Natural killer cell treated with Interleukin-12 subunit alpha and Interleukin-12 subunit beta and Interleukin-15 and Interleukin-18, amount 100 ng/mL, for 72 hours (primary cell): Measurements from ENCODE around the gene DPP10. TPM values are rescaled to one million over a fixed set of nuclear protein-coding genes. Genes with fewer than 3 reads are reported as not detected.
"Not testable (repeated sequence)": the region's sequence is repeated elsewhere in the genome, so short reads cannot be mapped to it uniquely, and the experiment has no call there.

ENCODE experiments used
- ATAC-seq, 2 donors: fragments of 150-1000 bp; cut with Tn5 transposase in 1 of 2; sonication (Bioruptor Pico), chemical (Tn5 transposase) in 1 of 2; 2 replicates each; pipeline ENCODE4 v1.10.0; 2021
- DNase-seq: peaks from one replicate; pipeline ENCODE4 v3.0.0; 2022; ENCODE audit warnings: low spot score
- H3K27ac Mint-ChIP-seq, 2 donors: 1 replicate in 1 of 2; 2 replicates in 1 of 2; pipeline ENCODE4 v1.8.0; 2022; ENCODE audit warnings: mixed read lengths in 2 of 2, mild to moderate bottlenecking in 1 of 2, moderate library complexity in 1 of 2
- H3K27me3 Mint-ChIP-seq, 2 donors: 1 replicate in 1 of 2; 2 replicates in 1 of 2; pipeline ENCODE4 v1.8.0; 2022; ENCODE audit warnings: mixed read lengths in 2 of 2
- H3K36me3 Mint-ChIP-seq: one replicate; pipeline ENCODE4 v1.8.0; 2022; ENCODE audit warnings: mixed read lengths
- H3K4me1 Mint-ChIP-seq, 2 donors: 1 replicate in 1 of 2; 2 replicates in 1 of 2; pipeline ENCODE4 v1.8.0; 2022; ENCODE audit warnings: low read depth in 2 of 2, mixed read lengths in 2 of 2, mild to moderate bottlenecking in 1 of 2
- H3K4me3 Mint-ChIP-seq: one replicate; pipeline ENCODE4 v1.8.0; 2022; ENCODE audit warnings: mixed read lengths
- H3K9me3 Mint-ChIP-seq: 2 replicates; pipeline ENCODE4 v1.8.0; 2022; ENCODE audit warnings: mixed read lengths
- total RNA-seq, 2 donors: library from RNA; stranded (reverse); gene quantifications; one replicate each; pipeline ENCODE4 v1.2.3, GENCODE V29; 2022

The DPP10 gene
- total RNA-seq, 2 donors from 2014 or later: not detected

DNA sequence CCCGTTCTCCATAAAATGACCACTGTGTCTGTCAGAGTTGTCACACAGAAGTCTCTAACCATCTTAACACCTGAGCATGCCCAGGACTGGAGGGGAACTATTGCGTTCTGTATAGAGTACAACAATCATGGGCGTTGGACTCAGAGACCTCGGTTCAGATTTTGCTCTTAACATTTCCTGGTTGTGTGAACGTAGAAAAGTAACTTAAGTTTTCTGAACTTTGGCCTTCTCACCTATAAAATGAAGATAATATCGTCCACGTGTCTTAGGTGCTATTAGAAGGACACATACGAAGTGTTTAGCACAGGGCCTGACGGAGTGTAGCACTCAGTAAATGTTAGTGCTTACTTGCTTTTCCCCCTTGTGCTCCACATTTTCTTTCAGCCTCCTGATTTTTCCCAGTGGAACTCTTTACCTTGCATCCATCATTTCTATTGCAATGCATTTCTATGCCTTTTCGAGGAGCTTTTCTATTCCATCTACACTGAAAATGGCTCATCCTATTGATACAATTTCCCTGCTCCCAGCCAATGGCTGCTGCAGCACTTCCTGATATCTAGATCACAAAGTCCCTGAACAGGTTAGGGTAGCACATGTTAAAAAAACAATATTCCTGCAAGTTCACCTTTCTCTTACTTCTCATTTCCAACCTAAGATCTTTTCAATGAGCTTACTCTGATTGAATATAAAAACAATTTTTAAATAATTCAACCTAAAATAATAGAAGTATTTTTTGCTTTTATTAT, 22.7 kb downstream of the DPP10 start:
- no peak overlapping the region for H3K4me3 Mint-ChIP-seq
- DNase-seq: no peak
- no peaks in the 10 kb centered on the region for H3K4me1 Mint-ChIP-seq
- peaks cover 5% of the 10 kb centered on the region for H3K9me3 Mint-ChIP-seq
- no peaks in the 10 kb centered on the region for H3K36me3 Mint-ChIP-seq
- no peak for ATAC-seq
- H3K27me3 Mint-ChIP-seq: no peaks in the 10 kb centered on the region
- no peak overlapping the region for H3K27ac Mint-ChIP-seq

DNA sequence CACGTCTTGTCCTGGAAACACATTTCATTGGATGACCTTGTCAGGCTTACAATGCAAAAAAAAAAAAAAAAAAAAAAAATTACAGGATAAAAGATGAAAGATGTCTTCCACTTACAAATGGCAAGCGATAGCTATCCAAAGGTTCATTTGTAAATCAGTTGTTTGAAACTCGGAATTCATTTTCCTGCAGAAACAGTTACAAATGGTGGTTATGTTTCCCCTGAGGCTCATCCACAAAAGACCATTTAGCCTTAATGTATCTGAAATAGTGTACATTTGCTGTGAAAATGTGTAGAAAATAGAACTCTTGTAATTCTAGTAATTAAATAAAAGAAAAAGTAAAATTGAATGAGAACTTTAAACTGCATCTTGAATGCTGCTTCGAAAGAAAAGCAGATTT, 25.9 kb downstream of the DPP10 start:
- no peak overlapping the region for H3K27ac Mint-ChIP-seq

DNA sequence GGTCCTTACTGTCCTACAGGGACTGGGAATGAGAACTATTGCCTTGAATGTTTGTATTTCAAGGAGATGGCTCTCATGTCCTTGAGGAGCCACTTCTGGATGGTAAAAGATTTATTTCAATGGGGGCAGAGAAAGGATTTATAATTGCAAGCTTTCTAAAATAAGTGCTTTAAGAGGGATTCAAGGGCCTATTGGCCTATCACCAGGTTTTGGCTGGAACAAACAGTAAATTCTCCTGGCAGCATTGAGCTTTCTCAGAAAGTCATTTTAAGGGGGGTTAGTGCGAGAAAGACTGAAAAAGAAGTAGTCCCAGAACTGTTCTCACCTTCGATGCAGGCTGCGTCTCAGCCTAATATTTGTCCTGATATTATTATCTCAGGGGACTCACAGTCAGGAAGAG, 29.8 kb downstream of the DPP10 start:
- Mint-ChIP-seq H3K4me3 (no peak overlapping the region), H3K27me3 (no peaks in the 10 kb centered on the region), H3K36me3 (no peaks in the 10 kb centered on the region), H3K4me1 (no peaks in the 10 kb centered on the region), H3K27ac (no peak overlapping the region), H3K9me3 (peaks cover 10% of the 10 kb centered on the region)
- no peak for DNase-seq
- no peak for ATAC-seq

More for the DNA sequence above, 25.9 kb downstream of the DPP10 start:
- no peaks in the 10 kb centered on the region for H3K4me1 Mint-ChIP-seq
- no peaks in the 10 kb centered on the region for H3K27me3 Mint-ChIP-seq
- DNase-seq (no peak), ATAC-seq (no peak)
- H3K4me3 Mint-ChIP-seq: no peak overlapping the region
- H3K9me3 Mint-ChIP-seq: peaks cover 10% of the 10 kb centered on the region
- no peaks in the 10 kb centered on the region for H3K36me3 Mint-ChIP-seq

DNA sequence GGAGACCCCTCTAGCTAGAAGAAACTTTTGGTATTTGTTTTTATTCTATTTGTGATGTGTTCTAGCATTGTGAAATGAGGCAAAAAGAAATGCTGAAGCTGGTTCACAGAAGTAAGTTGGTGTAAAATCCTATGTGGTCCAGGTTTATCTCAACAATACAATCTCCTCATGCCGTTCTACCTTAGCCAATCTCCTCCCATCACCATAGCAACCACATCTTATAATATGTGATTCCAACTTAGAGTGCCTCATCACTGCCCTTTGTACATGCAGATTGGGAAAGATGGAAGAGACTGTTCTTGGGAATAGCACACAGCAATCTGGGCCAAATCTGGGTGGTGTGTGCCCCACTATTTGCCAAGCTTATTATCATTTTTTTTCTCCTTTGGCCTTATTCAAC, 30.3 kb downstream of the DPP10 start:
- no peak for ATAC-seq
- Mint-ChIP-seq H3K9me3 (peaks cover 10% of the 10 kb centered on the region), H3K36me3 (no peaks in the 10 kb centered on the region), H3K4me3 (no peak overlapping the region), H3K27me3 (no peaks in the 10 kb centered on the region), H3K27ac (no peak overlapping the region), H3K4me1 (no peaks in the 10 kb centered on the region)
- DNase-seq: no peak

DNA sequence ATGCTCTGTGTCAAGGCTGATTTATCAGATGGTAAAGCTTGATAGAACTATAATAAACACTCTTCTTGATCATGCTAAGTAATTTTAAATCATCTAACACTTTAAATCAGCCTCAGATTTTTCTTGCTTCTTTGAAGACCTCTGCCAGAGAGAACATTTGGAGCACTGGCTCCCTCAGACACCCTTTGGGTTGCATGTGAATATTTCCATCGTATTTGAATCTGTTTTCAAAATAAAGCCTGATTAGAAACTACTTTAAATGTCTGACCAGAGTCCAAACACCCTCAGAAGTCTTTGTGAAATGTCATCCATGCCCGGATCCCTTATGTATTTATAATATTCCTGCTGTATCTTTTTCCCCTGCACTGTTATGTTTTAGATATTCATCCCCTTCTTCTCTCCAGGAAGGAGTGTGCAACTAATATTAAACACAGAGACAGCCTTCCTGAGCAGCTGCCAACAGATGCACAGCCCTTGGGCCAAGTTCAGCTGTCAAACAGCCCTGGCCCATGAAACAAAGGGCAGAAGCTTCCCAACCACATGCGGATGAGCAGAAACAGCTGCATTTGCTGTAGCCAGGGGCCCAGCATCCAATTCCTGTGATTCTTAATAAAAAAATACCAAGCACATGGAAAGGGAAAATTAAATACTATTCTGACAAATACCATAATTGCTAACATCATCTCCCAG, 46.5 kb downstream of the DPP10 start:
- Mint-ChIP-seq H3K36me3 (no peaks in the 10 kb centered on the region), H3K4me3 (no peak overlapping the region), H3K27ac (no peak overlapping the region), H3K4me1 (no peaks in the 10 kb centered on the region), H3K9me3 (peaks cover 4% of the 10 kb centered on the region), H3K27me3 (no peaks in the 10 kb centered on the region)
- DNase-seq: no peak
- ATAC-seq: no peak

DNA sequence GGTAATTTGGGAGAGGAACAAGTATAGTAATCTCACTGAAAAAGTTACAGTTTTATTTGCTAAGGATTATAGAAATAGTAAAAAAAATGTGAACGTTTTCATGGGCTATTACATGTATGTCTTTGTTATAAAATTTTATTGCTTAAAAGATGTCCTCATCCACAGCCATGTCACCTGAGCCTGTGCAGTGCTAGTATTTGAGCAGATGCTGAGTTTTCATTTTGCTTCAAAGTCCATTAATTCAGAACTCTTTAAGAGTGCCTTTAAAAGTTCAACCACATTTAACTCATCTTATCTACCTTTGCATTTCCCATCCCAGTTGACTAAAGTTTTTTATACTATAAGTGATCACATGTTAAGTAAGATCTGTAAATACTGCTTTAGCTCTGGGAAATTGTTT, 52.6 kb downstream of the DPP10 start:
- Mint-ChIP-seq H3K36me3 (no peaks in the 10 kb centered on the region), H3K27me3 (no peaks in the 10 kb centered on the region), H3K27ac (no peak overlapping the region), H3K4me1 (no peaks in the 10 kb centered on the region), H3K9me3 (no peaks in the 10 kb centered on the region), H3K4me3 (no peak overlapping the region)
- DNase-seq (no peak), ATAC-seq (no peak)

DNA sequence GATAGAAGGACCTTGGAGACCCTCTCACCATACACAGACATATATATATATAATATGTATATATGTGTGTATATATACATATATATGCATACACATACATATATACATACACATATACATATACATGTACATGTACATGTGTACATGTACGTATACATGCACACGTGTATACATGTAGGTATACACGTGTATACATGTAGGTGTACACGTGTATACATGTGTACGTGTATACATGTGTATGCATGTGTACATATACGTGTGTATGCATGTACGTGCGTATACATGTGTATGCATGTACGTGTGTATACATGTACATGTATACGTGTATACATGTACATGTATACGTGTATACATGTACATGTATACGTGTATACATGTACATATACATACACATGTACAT, 54.5 kb downstream of the DPP10 start:
- ATAC-seq: no peak
- DNase-seq: no peak
- Mint-ChIP-seq H3K36me3 (no peaks in the 10 kb centered on the region), H3K4me3 (no peak overlapping the region), H3K9me3 (no peaks in the 10 kb centered on the region), H3K4me1 (no peaks in the 10 kb centered on the region), H3K27me3 (no peaks in the 10 kb centered on the region), H3K27ac (no peak overlapping the region)

DNA sequence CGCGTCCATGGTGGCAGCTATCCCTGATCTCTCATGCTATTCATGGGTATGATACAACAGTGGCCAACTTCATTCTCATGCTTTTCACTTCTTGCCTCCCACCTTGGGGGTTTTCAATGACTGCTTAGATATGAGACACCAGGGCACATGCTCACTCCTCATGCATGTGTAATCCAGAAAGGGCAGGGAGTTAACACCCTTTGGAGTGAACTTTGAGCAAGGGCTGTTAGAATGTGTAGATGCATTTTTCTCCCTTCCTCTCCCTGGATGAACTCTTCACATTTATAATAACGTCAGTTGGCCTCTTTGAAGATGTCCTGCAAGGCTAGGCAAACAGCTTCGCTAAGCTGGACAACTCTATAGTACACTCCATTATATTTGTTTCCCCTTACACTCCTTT, 56.7 kb downstream of the DPP10 start:
- Mint-ChIP-seq H3K9me3 (peaks cover 4% of the 10 kb centered on the region), H3K27ac (no peak overlapping the region), H3K36me3 (no peaks in the 10 kb centered on the region), H3K27me3 (no peaks in the 10 kb centered on the region), H3K4me3 (no peak overlapping the region), H3K4me1 (no peaks in the 10 kb centered on the region)
- DNase-seq: no peak
- no peak for ATAC-seq

DNA sequence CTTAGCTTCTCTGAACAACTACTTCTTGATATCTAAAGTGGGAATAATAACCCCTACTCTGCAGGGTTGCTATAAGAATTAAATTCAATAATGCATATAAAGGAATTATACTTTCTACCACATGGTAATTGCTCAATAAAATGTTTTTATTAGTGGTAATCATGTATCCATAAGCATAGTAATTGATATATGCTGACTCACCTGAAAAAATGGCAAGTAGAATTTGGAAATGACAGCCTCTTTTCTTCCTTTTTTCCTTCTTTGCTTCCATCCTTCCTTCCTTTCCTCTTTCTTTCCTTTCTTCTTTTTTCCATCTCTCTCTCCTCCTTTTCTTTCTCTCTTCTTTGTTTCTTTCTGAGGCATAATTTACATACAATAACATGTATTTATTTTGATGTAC, 65.3 kb downstream of the DPP10 start:
- H3K36me3 Mint-ChIP-seq: no peaks in the 10 kb centered on the region
- H3K9me3 Mint-ChIP-seq: peaks cover 10% of the 10 kb centered on the region
- no peaks in the 10 kb centered on the region for H3K4me1 Mint-ChIP-seq
- no peak for DNase-seq
- H3K27me3 Mint-ChIP-seq: no peaks in the 10 kb centered on the region
- ATAC-seq: no peak
- no peak overlapping the region for H3K27ac Mint-ChIP-seq
- H3K4me3 Mint-ChIP-seq: no peak overlapping the region

DNA sequence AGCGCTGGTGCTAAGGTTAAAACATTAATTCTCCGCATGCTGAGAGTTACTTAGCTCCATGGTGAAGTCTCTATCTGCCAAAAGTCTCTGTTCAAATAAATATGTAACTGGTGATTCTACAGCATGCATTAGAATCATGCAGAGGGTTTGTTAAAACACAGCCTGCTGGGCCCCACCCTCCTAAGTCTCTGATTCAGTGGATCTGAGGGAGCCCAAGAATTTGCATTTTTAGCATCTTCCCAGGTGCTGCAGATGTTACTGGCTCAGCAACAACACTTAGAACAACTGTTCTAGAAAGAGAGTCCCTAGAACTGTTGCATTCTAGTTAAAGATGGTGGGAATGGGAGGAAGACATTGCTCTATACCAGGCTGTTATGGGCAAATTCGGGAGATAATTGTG, 73.4 kb downstream of the DPP10 start:
- Mint-ChIP-seq H3K27ac (no peak overlapping the region), H3K27me3 (no peaks in the 10 kb centered on the region), H3K9me3 (no peaks in the 10 kb centered on the region), H3K4me3 (no peak overlapping the region), H3K36me3 (no peaks in the 10 kb centered on the region), H3K4me1 (no peaks in the 10 kb centered on the region)
- no peak for DNase-seq
- ATAC-seq: no peak

DNA sequence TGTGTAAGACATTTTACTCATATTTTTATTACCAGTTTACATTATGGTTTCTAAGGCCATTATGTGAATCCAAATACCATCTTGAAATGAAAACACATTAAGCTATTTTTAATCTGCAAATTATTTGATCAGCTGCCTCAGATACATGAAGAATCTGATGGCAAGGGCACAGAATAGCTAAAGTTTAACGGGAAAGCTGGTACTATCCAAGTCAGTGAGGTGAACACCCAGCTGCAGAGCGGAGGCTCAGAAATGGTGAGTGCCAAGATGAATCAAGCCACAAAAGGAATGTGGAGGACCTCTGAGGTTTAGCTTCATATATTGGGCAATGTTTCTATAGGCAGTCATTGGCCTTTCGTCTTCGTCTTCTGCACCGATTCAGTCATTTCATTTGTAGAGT, 75.1 kb downstream of the DPP10 start:
- Mint-ChIP-seq H3K4me1 (no peaks in the 10 kb centered on the region), H3K27me3 (no peaks in the 10 kb centered on the region), H3K27ac (no peak overlapping the region), H3K9me3 (no peaks in the 10 kb centered on the region), H3K4me3 (no peak overlapping the region), H3K36me3 (no peaks in the 10 kb centered on the region)
- no peak for DNase-seq
- ATAC-seq: no peak

DNA sequence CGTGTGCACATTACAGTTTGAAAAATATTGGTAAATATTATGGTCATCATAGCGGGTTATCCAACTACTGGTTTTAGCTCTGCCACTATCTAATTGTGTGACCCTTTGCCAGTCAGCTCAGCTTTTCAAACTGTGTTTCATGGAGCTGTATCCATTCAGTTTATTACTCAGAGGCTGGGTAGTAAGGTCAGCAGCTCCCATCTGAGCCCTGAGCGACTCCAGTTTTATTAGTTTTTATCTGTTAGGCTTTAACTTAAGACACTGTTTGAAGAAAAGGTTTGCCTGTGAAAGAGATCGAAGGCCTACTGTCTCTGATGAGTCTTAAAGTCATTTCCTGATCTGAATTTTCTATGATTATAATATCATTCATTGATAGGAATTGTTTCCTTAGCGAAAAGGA, 76.3 kb downstream of the DPP10 start:
- no peak overlapping the region for H3K27ac Mint-ChIP-seq
- H3K27me3 Mint-ChIP-seq: no peaks in the 10 kb centered on the region
- H3K9me3 Mint-ChIP-seq: no peaks in the 10 kb centered on the region
- H3K4me1 Mint-ChIP-seq: no peaks in the 10 kb centered on the region
- DNase-seq (no peak), ATAC-seq (no peak)
- H3K4me3 Mint-ChIP-seq: no peak overlapping the region
- H3K36me3 Mint-ChIP-seq: no peaks in the 10 kb centered on the region

DNA sequence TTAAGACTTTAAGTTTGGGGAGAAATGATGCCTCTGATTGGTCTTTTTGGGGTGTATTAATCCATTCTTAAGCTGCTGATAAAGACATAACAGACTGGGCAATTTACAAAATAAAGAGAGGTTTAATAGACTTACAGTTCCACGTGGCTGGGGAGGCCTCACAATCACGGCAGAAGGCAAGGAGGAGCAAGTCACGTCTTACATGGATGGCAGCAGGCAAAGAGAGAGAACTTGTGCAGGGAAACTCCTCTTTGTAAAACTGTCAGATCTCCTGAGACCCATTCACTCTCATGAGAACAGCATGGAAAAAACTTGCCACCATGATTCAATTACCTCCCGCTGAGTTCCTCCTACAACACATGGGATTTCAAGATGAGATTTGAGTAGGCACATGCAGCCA, 80.2 kb downstream of the DPP10 start:
- not testable (repeated sequence) for H3K36me3 Mint-ChIP-seq, H3K9me3 Mint-ChIP-seq, H3K27me3 Mint-ChIP-seq, H3K4me1 Mint-ChIP-seq, H3K4me3 Mint-ChIP-seq, H3K27ac Mint-ChIP-seq, ATAC-seq, DNase-seq

DNA sequence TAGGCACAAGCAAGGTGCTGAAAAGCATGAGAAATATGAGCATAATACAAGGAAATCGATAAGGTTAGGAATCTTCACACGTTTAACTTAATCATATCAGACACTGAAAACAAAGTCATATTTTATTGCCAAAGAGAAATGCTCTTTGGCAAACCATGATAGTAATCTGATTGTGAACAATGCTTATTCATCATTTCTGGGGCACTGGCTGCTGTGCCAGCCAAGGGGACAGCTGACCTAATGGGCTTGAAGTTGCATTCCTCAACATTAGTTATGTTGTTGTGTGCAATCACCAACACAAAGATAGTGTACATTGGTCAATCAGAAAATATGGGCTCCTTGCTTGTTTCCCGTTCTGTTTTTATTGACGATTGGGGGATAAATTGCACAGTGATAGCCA, 83.5 kb downstream of the DPP10 start:
- Mint-ChIP-seq H3K27ac (no peak overlapping the region), H3K36me3 (no peaks in the 10 kb centered on the region), H3K4me1 (no peaks in the 10 kb centered on the region), H3K4me3 (no peak overlapping the region), H3K27me3 (no peaks in the 10 kb centered on the region), H3K9me3 (peaks cover 6% of the 10 kb centered on the region)
- DNase-seq (no peak), ATAC-seq (no peak)

DNA sequence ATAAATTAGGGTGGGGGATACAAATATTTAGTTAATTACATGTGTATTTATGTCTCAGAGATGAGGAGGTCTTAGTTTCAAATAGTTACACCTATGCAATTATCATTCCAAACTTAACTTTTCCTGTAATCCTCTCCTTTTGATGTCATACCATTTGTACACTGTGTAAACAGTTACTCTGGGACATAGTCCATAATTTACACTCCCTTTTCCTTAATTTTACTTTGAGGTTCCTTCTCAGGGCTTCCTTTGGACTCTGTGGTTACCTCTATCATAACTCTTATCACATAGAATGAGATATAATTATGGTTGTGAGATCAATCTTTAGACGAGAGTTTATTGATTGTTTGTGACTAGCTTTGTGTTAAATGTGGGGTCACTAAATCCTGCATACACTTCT, 84.4 kb downstream of the DPP10 start:
- no peak for DNase-seq
- H3K27me3 Mint-ChIP-seq: no peaks in the 10 kb centered on the region
- no peak overlapping the region for H3K27ac Mint-ChIP-seq
- no peak overlapping the region for H3K4me3 Mint-ChIP-seq
- H3K36me3 Mint-ChIP-seq: no peaks in the 10 kb centered on the region
- ATAC-seq: no peak
- peaks cover 6% of the 10 kb centered on the region for H3K9me3 Mint-ChIP-seq
- no peaks in the 10 kb centered on the region for H3K4me1 Mint-ChIP-seq
